ENCODE data around the gene KIAA1549. TPM values are rescaled to one million over a fixed set of nuclear protein-coding genes. Genes with fewer than 3 reads are reported as not detected.

Gene KIAA1549
- total RNA-seq, 4 donors from 2014 or later = 0.83 to 2.1 (median 1.5) TPM

DNA sequence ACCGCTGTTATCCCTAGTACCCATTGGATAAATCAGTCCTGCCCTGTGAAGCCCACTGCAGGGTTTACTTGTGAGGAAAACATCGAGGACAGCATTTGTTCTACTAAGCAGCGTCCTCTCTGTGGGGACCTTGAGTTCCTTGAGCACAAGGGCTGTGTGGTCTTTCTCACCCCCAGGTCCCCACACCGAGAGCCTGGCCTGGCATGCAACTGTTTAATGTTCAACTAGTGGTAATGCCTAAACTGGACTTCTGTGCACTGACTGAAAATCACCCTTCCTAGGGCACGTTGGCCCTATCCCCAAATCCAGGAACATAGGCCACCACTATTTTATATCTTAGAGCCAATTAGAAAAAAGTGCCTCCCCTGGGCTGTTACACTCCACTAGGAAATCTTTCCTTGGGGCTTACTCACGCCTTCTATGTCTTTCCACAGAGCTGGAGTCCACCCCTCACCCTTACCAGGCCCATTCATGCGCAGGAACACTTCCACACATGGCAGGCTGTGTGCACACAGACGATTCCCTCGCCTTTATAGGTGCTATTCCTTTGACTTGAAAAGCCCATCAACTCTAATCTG lies 185.1 kb downstream of the KIAA1549 start:
- TF ChIP-seq POLR2AphosphoS5 (IDR thresholded peaks at IDR 0.05) (no peak), EP300 (IDR thresholded peaks at IDR 0.05) (no peak), POLR2A (IDR thresholded peaks at IDR 0.05) (no peak)
- TF ChIP-seq, protein P1, sequence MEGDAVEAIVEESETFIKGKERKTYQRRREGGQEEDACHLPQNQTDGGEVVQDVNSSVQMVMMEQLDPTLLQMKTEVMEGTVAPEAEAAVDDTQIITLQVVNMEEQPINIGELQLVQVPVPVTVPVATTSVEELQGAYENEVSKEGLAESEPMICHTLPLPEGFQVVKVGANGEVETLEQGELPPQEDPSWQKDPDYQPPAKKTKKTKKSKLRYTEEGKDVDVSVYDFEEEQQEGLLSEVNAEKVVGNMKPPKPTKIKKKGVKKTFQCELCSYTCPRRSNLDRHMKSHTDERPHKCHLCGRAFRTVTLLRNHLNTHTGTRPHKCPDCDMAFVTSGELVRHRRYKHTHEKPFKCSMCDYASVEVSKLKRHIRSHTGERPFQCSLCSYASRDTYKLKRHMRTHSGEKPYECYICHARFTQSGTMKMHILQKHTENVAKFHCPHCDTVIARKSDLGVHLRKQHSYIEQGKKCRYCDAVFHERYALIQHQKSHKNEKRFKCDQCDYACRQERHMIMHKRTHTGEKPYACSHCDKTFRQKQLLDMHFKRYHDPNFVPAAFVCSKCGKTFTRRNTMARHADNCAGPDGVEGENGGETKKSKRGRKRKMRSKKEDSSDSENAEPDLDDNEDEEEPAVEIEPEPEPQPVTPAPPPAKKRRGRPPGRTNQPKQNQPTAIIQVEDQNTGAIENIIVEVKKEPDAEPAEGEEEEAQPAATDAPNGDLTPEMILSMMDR (IDR thresholded peaks at IDR 0.05) = no peak
- Histone ChIP-seq H3K4me3 (no peak overlapping the region), H3K27me3 (no peaks in the 10 kb centered on the region), H3K27ac (no peak overlapping the region), H3K4me1 (no peaks in the 10 kb centered on the region), H3K9me3 (no peaks in the 10 kb centered on the region), H3K36me3 (no peaks in the 10 kb centered on the region)
- DNase-seq (ENCODE audit: low spot score in 2 of 2) = peak in 1 of 2 donors; percentile 21
- WGBS = 83% methylated on average over 9 of the region's 9 CpGs

DNA sequence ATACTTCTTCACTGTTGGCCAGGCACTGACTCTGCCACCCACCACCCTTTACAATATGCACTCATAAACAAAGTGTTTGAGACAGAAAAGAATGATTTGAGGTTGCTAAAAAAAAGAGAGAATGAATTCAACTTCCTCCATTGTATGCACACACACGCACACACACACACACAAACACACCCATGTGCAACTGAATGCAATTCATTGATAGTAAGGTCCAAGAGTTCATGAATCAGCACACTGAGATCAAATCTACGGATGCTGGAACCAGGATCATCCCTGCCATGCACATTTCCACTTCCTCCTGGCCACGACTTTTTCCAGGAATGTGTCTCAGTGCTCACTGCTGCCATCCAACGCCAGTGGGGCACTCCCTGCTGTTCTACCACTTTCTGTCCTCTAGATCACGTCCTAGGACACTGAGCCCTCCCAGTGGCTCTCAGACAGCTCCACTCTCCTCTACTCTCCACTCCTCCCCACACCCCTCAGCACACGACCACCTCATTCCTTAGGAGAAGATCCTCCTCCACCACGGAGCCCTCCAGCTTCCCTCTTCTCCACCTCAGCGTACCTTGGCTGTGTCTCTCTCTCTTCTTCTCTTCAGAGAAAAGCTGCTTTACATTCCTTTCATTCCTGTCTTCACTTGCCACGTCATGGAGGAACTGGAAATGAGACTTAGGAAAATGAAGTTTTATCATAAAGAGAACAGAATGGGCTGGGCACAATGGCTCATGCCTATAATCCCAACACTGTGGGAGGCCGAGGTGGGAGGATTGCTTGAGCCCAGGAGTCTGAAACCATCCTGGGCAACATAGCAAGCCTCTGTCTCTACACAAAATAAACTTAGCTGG lies 195.4 kb downstream of the KIAA1549 start:
- no peak for TF ChIP-seq EP300 (IDR thresholded peaks at IDR 0.05)
- no peak for TF ChIP-seq POLR2AphosphoS5 (IDR thresholded peaks at IDR 0.05)
- Histone ChIP-seq H3K9me3 (peaks cover 4% of the 10 kb centered on the region), H3K27me3 (no peaks in the 10 kb centered on the region), H3K36me3 (no peaks in the 10 kb centered on the region), H3K27ac (no peak overlapping the region), H3K4me1 (no peaks in the 10 kb centered on the region), H3K4me3 (no peak overlapping the region)
- WGBS = 40% methylated on average over 10 of the region's 10 CpGs
- no peak for DNase-seq (ENCODE audit: low spot score in 2 of 2)

DNA sequence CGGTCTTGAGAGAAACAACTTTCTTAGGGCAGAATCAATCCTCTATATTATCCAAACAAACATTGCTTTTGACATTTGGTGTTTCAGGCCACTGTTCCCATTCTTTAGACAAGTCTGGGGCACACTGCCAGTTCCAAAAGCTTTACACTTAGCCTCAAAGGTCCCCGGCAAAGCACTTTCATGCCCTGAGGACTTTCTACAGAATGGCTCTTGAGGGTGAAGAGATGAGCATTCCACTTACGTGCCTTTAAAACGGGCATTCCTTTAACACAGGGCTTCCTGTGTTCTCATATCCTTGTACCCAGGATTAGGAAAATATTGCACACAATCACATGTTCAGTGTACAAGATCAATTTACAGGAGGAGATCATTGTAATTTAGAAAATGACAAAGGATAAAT lies 196.5 kb downstream of the KIAA1549 start:
- 35% methylated on average over 4 of the region's 4 CpGs for WGBS
- Histone ChIP-seq H3K36me3 (no peaks in the 10 kb centered on the region), H3K27ac (no peak overlapping the region), H3K4me1 (no peaks in the 10 kb centered on the region), H3K9me3 (peaks cover 4% of the 10 kb centered on the region), H3K27me3 (no peaks in the 10 kb centered on the region), H3K4me3 (no peak overlapping the region)
- DNase-seq (ENCODE audit: low spot score in 2 of 2) = no peak
- TF ChIP-seq POLR2AphosphoS5 (IDR thresholded peaks at IDR 0.05) (no peak), EP300 (IDR thresholded peaks at IDR 0.05) (no peak), POLR2A (IDR thresholded peaks at IDR 0.05) (no peak)
- TF ChIP-seq, protein P1 (IDR thresholded peaks at IDR 0.05) = no peak

Other genes with a start within 250 kb of the KIAA1549 start
- 10 to 100 TPM; 11.4 to 20.8 (median 14.8) TPM for gene TMEM213, start 183.4 kb downstream of the KIAA1549 start, total RNA-seq
- 10 to 100 TPM; 16.6 to 37.2 (median 28.4) TPM for gene ATP6V0A4, start 183.2 kb downstream of the KIAA1549 start, total RNA-seq
- 10 to 100 TPM; 22.1 to 44.6 (median 22.5) TPM for gene ZC3HAV1L, start 54.7 kb upstream of the KIAA1549 start, total RNA-seq
- 10 to 100 TPM; 27.0 to 34.4 (median 29.8) TPM for gene ZC3HAV1, start 128.3 kb upstream of the KIAA1549 start, total RNA-seq
- gene UBN2, start 249.8 kb upstream of the KIAA1549 start, total RNA-seq = 10 to 100 TPM; 22.4 to 60.3 (median 29.2) TPM

Measured in suprapubic skin (tissue), 4 donors.